NCI-H446 (cell line): ENCODE data around the gene BARHL2.

Source experiments
- DNase-seq, 2 experiments: peaks; one replicate each; lab custom pipeline; 2025; lab: John Stamatoyannopoulos, UW

Gene BARHL2

DNA sequence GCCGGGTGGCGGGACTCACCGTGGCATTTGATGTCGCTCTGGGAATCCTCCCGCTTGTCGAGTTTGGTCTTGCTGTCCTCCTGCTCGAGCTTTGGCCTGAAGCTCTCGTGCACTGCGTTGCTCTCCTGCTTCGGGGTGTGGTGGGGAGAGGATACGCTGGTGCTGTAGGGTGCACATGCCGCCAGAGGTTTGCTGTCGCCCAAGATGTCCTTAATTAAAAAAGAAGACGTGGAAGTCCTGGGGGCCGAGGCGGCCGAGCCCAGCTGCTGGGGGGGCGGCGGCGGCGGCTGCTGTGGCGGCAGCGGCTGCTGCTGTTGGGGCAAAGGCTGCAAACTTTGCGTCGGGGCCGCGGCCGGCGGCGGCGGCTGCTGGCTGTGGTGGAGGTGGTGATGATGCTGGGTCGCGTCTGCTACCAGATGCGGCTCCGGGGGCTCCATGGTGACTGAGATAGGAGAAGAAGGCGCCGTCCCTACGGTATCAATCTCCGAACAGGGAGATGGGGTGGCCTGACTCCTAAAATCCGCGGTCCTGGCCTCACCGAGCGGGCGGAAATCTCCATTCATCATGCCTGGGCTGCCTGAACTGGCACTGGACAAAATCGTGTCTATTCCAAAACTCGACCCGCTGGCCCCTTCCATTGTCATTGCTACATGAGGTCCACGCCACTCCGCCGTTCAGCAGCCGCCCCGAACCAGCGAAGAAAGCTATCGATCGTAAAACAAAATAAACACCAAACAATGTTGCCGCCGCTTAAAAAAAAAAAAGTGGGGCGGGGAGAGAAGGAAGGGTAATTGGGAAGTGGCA is at the start of gene BARHL2:
TSS of gene BARHL2 (minus strand) at position 751 of the 804 bp plus-strand sequence. CDS start at position 644, 107 bp downstream.
- peak in 1 of 2 experiments; percentile 40 for DNase-seq

DNA sequence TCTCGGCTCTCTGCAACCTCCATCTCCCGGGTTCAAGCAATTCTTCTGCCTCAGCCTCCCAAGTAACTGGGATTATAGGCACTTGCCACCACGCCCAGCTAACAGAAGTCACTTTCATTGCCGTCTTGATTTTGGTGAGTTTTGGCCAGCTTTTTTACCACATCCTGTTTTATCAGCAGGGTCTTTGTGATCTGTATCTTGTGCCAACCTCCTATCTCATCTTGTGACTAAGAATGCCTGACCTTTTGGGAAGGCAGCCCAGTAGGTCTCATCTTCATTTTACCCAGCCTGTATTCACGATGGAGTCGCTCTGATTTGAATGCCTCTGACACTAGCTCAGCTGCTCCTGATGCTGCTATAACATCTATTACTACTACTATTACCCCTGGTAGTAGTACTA is 46.8 kb upstream of the BARHL2 start:
- DNase-seq, result no peak

DNA sequence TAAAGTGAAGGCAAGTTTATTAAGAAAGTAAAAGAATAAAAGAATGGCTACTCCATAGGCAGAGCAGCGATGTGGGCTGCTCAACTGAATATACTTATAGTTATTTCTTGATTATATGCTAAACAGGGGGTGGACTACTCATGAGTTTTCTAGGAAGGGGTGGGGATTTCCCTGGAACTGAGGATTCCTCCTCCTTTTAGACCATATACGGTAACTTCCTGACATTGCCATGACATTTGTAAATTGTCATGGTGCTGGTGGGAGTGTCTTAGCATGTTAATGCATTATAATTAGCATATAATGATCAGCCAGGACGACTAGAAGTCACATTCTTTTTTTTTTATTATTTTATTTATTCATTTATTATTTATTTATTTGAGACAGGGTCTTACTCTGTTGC is 46.4 kb upstream of the BARHL2 start:
- no peak for DNase-seq

DNA sequence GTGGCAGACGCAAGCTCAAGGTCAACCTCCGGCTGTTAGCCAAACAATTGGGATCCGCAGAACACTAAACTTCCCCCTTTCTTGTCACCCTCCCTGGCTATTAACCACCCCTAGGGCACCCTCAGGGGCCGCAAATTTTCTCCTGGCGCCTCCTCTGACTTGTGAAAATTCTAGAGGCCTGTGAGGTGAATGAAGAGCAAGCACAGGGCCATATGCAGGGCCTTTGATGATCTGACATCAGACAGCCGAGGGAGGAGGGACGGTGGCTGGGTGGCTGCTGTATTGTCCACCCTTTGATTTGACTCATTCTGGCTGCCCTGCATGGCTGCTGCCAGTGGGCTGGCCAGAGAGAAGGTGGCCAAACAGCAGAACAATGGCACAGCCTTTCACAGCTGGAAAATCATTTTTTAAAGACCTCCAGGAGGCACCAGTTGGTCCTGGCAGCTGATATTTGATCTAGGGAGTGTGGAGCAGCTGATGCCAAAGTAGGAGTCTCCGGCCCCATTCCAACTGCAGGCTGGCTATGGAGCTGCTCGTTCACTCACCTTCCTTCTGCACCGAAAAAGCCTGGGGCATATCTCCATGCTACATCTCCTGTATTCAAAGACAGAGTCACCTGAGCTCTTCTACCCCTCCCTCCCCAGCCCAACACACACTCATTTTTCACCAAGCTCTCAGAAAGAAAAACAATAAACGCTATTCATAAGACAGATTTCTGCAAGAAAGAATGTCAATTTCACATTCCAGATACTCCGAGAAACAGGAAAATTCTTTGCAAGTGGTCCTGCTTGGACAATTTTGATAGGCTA is 44.9 kb upstream of the BARHL2 start:
- DNase-seq, result peak in 1 of 2 experiments; percentile 70

DNA sequence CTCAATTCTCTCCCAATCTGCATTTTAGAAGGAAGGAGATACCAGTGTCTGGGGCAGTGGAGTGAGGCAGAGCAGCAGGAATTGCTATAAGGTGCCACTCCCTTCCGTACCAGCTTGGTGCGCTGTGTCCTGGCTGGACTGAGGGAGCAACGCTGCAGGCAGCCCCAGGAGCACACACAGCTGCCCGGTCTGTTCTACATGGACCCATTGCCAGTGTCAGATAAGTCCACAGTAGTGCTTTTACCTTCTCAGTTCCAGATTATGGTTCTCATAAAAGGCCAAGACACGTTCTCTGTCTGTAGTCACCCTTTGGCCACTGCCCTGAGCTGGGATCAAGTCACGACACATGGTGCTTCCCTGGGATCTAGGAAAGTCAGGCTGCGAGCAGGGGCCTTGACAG is 44.1 kb upstream of the BARHL2 start:
- no peak for DNase-seq

DNA sequence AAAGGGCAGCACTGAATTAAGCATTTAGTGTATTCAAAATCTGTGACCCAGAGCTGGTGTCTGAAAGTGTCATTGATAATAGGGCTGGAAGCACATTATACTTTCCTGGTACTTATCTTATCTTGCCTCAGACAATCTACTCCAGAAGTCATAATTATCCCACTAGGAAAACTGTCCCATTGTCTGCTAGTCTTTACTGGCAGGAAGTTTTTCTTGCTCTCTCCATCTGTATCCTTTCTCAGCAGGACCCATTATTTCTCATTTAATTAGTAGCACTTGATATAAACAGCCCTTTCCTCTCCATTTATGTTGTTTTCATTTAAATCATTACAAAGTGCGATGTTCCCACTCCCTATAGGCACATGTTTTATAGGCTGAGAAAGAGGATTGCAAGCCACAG is 36.5 kb upstream of the BARHL2 start:
- no peak for DNase-seq

DNA sequence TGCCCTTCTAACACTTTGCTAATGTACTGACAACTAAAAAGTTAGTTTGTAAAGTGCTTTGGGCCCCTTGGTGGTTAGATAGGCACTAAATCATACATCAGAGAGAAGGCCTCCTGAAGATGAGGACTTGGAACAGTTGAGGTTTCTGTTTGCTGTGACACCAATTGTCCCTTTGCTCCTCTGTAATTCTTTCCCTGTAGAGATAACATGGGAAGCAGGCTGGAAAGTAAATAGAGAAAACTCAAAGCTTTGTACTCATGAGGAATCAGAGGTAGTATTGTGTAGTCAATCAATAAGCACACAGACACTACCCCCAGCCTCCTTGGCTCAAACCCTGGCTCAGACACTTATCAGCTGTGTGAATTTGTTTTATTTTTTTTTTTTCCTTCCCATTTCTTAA is 31.6 kb upstream of the BARHL2 start:
- no peak for DNase-seq

DNA sequence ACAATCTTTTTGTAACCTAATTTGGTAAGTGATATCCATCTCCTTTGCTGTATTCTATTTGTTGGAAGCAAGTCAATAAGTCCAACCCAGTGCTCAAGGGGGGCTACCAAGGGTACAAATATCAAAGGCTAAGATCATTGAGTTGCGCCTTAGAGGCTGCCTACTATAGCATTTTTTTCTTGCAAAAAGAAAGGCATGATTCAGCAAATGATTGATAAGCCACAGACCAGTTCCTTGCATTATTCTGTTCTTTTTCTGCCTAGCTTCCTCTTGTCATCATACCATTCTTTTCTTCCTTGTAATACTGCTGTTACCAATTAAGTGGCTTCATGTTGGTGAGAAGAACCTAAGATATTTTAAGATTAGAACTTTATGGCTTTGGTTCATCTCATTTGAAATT is 29.8 kb upstream of the BARHL2 start:
- no peak for DNase-seq

DNA sequence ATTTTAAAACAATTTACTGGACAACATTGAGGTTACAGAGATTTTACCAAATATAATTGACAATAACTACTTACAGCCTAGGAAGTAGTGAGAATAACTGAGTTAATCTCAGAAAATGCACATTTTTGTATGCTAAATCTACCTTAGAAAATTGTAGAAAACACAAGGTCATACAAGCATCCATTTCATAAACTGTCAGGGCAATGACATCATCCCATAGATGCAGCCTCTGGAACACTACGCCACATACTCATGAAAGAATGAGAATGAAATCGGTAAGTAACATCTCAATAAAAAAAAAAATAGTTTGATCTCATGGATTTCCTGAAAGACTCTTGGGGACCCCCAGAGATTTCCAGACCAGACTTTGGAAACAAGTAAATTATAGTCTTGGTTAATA is 28.9 kb upstream of the BARHL2 start:
- no peak for DNase-seq

DNA sequence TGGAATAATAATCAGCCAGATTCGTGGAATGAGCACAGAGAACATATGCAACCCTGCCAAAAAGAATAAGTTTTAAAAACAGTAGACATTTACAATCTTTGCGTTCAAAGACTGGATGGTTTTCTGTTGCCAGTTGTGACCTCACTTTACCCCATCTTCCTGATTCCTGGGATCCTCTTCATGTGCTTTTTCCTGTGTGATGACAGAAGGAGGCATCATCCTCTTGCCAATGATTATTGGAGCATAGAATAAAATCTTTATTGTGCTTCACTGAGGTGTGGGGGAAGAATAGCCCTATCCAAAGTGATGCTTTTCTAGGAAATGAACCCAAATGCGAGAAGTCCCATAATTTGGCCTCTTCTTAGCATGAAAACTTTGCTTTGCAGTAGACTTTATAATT is 15.0 kb upstream of the BARHL2 start:
- peak in 1 of 2 experiments; percentile 43 for DNase-seq

DNA sequence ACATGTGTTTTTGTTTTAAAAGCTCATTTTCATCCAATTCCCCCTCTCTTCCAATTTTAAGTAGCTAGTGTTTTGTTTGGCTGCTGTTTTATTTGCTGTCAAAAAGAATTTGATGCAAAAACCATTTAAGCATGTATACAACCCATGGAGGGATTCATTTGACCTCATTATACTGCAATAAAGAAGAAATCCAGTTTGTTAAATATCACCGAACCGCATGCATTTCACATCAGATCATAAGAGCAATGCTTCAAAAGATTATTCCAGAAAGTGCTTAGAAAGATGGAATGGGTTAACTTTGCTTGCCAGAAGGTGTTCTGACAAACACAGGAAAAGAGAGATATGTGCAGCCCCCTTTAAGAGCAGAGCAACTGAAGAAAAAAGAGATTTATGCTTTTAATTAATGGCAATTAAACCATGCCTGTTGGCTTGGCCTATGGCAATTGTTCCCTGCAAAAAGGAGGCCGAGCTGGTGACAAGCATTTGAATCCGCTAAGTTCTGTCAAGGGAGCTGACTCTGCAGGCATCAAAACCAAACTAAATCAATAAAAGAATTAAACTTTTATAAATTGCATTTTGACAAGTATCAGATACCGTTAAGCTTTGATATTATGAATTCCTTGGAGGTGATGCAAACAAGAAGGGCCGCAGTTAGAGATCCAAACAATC is 14.4 kb upstream of the BARHL2 start:
- DNase-seq, result no peak

DNA sequence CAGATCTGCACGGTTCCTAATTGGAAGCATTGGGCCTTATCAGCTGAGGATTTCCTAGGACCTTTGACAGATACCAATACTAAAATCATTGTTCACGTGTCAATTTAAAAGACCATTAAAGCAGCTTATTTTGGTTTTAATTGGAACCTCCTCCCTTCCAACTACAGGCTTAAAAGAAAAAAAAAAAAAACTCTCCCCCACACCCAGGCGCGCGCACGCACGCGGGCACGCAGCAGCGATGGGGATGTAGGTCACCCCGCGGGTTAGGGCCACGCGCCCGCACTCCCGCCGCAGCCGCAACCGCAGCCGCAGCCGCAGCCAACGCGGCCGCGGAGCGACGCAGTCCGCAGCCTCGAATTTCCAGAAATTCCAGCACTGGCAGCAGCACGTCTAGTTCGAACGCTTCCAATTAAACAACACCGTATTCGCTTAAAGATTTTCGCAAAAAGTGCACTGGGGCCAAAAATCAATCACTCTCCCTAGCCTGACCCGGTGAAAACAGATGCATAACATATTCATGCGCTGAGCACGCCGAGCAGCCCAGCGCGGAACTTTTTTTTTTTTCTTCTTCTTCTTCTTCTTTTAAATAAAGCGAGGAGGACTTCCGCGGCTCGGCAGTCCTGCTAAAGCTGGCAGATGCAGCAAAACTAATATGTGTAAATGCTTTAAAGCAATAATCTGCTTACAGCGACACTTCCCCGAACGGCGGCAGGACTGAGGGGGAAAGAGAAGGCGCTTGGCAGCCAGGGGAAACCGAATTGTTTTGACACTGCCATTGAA is 13.3 kb upstream of the BARHL2 start:
- DNase-seq, result peak in 1 of 2 experiments; percentile 44

DNA sequence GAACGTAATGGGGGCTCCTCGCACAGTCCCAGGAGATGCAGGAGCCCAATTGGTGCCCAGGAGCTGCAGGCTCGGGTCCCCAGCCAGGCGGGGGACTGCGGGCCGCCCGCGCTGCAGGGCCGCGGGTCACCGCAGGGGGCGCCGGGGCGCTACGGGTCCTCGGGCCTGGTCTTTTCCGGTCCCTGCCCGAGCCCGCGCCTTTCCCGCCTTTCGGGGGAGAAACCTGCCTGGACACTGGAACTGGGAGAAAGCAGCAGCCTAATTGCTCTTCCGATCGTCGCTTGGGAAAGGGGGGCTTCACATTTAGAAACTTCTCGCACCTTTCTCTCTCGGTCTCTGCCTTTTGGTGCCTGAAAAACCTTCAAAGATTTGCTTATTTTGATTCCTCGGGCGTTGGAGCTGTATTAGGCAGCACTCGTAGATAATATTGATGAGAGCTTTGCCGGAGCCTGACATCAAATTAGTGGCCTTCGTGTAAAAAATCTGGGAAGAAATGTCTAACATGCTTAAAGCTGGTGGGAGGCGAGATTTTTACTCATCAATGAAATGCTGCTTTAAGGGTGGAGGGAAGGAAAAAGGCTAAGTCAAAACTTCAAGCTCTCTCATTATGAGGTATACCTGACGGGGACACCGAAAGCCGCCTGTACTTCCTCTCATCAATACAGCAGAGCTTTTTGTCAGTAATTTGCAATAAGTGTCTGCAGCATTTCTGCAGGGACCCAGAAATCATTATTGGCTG is 12.6 kb upstream of the BARHL2 start:
- peak in 1 of 2 experiments; percentile 59 for DNase-seq

DNA sequence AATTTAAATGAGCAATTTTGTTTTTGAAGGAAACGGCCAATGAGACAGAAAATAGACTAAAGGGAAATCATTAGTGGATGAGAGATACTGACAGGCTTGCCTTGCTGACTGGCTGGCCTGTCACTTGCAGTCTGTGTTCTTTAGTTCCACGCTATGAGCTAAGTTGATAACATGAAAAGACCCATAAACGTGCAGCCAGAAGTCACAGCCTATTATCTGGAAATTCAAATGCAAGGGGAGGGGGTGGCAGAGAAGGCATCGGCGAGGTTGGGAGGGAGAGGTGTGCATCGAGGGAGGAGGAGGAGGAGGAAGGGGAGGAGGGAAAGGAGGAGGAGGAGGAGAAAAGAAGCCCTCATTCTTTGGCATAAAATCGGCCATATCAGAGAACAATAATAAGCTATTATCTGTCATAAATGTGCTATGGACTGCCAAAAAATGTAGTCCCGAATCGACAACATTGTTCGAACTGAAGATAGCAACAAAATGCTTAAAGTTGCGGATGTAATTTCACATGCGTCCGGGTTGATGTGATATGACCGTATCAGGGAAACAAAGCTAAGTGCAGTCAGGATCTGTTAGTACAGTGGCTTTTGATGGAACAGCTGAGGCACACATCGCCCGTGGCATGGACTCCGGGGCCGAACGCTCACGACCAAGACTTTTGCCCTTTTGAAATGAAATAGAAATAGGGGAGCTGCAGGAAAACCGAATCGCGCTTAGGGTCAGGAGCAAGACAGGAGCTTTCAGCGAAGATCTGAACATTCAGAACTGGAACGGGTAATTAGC is 11.6 kb upstream of the BARHL2 start:
- no peak for DNase-seq

DNA sequence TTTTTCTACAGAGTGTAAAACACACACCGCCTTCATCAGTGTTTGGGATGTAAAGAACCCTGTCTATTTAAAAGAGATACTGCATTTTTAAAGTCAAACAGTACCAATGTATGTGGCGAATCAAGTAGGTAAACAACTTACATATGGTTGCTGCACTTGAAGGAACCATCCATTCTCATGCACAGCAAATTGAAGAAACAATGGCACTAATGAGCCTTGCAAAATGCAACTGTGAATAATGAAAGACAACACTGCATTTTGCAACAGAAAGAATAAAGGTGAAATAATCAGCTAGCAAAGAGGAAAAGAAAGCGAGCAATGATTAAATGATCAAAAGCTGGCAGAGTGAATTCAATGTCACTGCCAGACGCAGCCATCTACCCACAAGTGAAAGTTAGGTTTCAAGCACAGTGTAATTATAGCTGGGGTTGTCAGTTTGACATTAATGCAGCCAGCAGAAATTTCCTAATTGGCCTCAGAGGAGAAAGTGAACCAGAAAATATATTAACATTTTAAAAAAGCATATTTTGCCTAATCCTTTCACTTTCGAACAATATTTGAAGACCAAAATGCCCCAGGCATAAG is 10.9 kb upstream of the BARHL2 start:
- DNase-seq, result no peak

DNA sequence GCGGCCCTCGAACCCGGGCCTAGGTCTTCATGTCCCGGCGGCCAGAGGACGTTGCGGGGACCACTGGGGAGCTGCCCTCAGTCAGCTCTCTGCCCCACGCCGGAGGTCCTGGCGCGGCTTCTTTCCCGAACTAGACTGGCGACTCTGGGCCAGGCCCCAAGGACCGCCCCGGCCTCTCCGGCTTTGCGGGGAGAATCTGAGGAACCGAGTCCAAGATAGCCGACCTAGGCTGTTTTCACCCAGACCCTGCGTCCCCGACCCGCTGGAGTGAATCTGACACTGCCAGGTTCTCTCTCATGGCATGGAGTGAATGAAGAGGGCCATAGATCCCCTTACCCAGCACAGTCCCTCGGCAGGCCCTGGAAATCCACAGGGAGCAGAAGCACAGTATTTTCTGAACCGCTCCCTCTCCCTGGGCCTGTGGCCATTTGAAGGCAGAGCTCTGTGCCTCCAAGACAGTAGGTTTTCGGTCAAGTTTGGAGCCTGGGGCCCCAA is 9.9 kb upstream of the BARHL2 start:
- DNase-seq, result no peak

DNA sequence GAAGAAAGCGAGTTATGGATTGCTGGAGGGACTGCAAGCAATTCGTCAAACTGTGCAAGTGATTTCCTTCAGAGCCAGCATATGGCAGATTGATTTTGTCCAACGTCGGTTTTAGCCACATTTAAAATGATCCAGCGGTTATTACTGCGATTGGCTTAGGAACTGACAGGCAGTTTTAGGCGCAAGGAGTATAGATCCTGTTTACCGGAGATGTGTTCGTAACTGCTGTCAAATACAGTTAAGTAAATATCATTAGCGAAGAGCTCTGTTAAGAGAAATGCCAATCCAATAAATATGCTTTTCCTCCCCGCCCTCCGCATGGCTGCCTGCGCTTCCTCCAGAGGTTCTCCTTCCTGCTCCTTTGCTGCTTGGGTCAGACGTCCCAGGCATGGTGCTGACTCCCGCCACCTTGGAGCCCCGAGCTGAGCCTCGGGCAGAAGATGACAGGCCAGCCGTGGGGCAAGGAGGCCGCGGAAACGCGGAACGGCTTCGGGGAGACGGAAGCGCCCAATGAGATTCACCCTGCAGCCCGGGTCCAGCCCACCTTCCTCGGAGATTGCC is 9.4 kb upstream of the BARHL2 start:
- no peak for DNase-seq

DNA sequence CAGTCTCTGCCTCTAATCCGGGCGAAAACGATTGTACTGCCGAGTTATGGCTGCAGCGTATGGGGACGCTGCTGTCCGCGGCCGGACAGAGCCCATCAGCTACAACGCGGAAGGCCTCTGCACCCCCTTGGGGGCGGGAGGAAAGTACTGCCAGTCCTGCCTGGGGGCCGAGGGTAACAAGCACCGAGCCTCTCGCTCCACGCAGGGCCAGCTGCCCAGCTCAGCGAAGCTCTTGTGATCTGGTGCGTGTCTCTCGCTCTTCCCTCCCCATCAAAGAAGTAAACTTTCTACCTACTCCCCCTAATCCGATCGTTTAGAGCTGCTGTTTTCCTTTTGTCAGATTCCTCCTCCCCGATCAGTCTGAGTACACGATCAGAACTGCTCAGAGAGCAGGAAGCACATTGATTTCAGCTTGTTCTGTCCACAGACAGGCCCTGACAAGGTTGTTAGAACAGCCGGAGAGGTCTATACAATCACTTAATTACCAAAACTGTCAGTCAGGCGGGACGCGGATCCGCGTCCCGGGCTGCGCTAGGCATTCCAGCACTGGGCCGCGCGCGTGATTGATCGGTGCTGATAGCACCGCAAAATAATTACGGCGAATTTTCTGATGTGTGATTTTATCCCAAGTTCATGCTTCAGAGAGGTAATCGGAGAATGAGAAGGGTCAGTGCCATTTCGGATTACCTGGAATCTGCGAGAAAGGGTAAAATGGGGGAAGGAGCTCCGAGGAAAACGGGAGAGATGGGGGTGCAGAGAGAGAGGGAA is 8.7 kb upstream of the BARHL2 start:
- DNase-seq, result no peak
